T-helper 1 cell treated with Interleukin-12 subunit alpha and Interleukin-12 subunit beta and Interleukin-4 antibody, amounts not matched to agents 30 μg/mL and 1 μg/mL, for 36 hours (primary cell): ENCODE data around the gene ASPHD2.

Experiments
- H3K27ac Mint-ChIP-seq: one replicate; pipeline ENCODE4 v1.8.0; 2021; ENCODE audit warnings: mild to moderate bottlenecking, mixed read lengths
- H3K27me3 Mint-ChIP-seq: one replicate; pipeline ENCODE4 v1.8.0; 2021; ENCODE audit warnings: low read depth, mixed read lengths
- H3K36me3 Mint-ChIP-seq: one replicate; pipeline ENCODE4 v1.8.0; 2021; ENCODE audit warnings: low read depth, mixed read lengths
- H3K4me1 Mint-ChIP-seq: one replicate; pipeline ENCODE4 v1.8.0; 2021; ENCODE audit warnings: low read depth, mixed read lengths
- H3K4me3 Mint-ChIP-seq: one replicate; pipeline ENCODE4 v1.8.0; 2021; ENCODE audit warnings: mild to moderate bottlenecking, moderate library complexity, mixed read lengths
- H3K9me3 Mint-ChIP-seq: one replicate; pipeline ENCODE4 v1.8.0; 2021; ENCODE audit warnings: mixed read lengths

ASPHD2 gene

DNA sequence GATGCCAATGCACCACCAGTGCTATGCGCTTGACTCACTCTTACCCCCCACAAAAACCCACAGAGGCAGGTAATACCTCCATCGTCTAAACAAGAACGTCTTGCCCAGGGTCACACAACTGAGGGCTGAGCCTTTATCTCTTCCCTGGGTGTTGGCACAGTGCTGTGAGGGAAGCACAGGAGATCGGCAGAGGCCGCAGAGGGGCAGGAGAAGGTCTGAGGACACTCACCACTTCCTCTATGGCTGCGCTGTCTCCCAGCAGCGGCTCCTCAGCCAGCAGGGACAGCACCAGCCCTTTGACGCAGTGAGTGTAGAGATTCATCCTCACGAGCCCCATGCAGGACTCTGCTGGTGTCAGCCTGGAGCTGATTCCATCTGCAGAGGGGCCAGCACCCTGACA, 34.6 kb downstream of the ASPHD2 start:
- Mint-ChIP-seq H3K4me1 (no peaks in the 10 kb centered on the region), H3K36me3 (peaks cover 34% of the 10 kb centered on the region), H3K4me3 (no peak overlapping the region), H3K9me3 (no peaks in the 10 kb centered on the region), H3K27ac (no peak overlapping the region), H3K27me3 (no peaks in the 10 kb centered on the region)

DNA sequence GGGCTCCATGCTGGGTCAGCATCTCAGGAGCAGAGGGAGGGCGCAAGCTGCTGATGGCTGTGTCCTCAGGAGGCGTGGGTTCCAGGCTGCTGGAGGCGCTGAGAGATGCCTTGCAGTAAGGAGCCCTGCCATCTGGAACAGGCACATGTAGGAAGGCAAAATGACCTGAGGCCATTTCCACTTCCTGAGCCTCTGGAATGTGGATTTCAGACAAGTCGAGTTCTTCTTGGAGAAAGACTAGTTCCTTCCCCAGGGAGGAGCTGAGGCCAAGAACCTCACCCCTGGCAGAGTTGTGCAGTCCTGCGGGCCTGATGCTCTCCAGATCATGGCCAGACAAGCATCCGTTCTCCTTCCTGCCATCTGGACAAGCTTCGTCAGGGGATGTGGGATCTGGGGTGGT, 35.3 kb downstream of the ASPHD2 start:
- Mint-ChIP-seq H3K4me1 (no peaks in the 10 kb centered on the region), H3K4me3 (no peak overlapping the region), H3K27ac (no peak overlapping the region), H3K27me3 (no peaks in the 10 kb centered on the region), H3K36me3 (peaks cover 36% of the 10 kb centered on the region), H3K9me3 (no peaks in the 10 kb centered on the region)

DNA sequence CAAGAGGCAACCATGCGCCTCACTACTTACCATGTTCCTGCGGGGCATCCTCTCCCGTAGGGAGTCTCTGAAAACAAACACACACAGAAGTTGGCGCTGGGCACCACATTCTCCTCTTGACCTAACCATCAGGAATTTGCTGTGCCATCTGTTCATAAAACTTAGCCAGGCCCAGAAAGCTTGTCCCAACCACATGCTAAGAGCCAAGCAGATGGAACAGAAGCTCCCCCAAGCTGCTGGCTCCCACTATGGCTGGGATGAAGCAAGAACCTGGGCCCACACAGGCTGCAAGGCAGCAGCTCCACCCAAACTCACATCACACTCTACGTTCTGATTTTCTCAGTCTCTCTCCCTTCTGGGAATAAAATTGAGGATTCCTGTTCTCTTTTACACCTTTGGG, 37.1 kb downstream of the ASPHD2 start:
- Mint-ChIP-seq H3K36me3 (peaks cover 38% of the 10 kb centered on the region), H3K9me3 (no peaks in the 10 kb centered on the region), H3K27ac (no peak overlapping the region), H3K27me3 (no peaks in the 10 kb centered on the region), H3K4me1 (no peaks in the 10 kb centered on the region), H3K4me3 (no peak overlapping the region)

DNA sequence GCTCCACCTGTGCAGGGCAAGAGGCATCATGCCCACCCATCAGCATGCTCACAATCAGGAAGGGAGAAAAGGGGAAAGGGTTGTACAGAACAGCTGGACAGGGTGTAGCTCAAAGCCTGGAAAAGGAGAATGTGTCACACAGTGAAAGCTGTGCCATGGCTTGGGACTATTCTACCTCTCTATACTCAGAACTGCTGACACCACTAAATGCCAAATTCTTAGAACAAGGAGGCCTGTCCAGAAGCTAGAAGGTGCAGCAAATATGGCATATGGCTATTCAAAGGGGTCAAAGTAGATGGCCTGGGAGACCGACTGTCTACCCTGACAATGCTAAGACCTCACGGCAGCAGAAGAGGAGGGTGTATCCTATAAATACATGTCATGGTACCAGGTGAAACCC, 41.7 kb downstream of the ASPHD2 start:
- Mint-ChIP-seq H3K27me3 (no peaks in the 10 kb centered on the region), H3K9me3 (no peaks in the 10 kb centered on the region), H3K4me3 (no peak overlapping the region), H3K4me1 (peaks cover 8% of the 10 kb centered on the region), H3K36me3 (peaks cover 35% of the 10 kb centered on the region), H3K27ac (no peak overlapping the region)

DNA sequence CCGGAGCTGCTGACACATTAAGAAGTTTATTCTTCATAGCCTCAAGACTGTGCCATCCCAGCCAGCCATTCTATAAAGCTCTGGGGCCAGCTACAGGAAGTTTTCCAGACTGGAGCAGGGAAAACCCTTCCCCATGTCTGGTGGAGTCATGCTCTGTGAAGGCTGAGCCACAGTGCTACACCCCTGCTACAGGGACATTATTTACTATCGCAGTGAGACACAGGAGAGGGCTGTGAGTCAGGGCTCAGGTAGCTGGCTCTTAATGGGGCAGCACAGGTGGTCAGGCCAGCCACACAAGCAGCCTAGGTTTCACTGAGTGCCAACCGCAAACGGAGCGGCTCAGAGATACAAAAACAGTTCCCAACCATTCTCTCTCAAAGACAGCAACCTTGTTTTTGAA, 42.5 kb downstream of the ASPHD2 start:
- H3K27me3 Mint-ChIP-seq = no peaks in the 10 kb centered on the region
- H3K27ac Mint-ChIP-seq = no peak overlapping the region
- peaks cover 33% of the 10 kb centered on the region for H3K36me3 Mint-ChIP-seq
- H3K9me3 Mint-ChIP-seq = no peaks in the 10 kb centered on the region
- H3K4me3 Mint-ChIP-seq = no peak overlapping the region
- peaks cover 9% of the 10 kb centered on the region for H3K4me1 Mint-ChIP-seq

DNA sequence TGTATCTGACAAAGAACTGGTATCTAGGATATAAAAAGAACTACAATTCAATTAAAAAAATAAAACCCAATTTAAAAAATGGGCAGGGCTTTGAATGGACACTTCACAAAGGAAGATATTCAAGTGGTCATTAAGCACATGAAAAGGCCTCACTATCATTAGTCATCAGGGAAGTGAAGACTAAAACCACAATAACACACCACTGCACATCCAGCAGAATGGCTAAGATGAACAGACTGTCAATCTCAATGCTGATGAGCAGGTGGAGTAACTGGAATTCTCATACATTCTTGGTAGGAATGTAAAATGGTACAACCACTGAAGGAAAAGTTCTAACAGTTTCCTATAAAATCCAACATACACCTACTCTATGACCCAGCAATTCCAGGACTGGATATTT, 45.6 kb downstream of the ASPHD2 start:
- H3K9me3 Mint-ChIP-seq = no peaks in the 10 kb centered on the region
- H3K4me1 Mint-ChIP-seq = peaks cover 32% of the 10 kb centered on the region
- H3K4me3 Mint-ChIP-seq = no peak overlapping the region
- peaks cover 26% of the 10 kb centered on the region for H3K36me3 Mint-ChIP-seq
- no peaks in the 10 kb centered on the region for H3K27me3 Mint-ChIP-seq
- H3K27ac Mint-ChIP-seq = peak overlapping the region; percentile 38

DNA sequence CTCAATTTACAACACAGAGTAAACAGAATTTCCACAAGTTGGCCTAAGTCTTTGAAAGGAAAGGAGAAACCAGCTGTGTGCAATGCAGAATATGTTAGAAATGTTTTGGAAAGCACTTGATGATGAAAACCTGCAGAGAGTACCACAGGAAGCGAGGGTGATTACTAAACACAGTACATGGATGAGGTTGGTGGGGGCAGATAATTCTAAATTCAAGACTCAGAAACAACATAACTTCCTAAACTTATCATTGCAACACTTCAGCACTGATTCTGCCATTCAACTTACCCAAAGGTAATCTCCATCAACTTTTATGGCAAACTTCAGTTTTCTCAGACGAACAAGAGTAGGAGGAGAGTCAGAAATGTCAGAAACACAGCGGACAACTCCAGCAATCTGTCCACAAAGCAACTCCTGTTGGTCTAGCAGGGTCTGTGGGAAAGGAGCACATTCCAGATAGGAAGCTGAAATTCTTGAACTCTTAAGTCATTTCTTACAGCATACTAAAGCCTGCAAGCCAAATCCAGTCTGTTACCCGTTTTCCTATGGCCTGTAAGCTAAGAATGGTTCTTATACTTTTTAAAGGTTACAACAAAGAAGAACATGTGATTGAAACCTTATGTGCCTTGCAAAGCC, 47.8 kb downstream of the ASPHD2 start:
- H3K4me1 Mint-ChIP-seq = peaks cover 50% of the 10 kb centered on the region
- H3K27me3 Mint-ChIP-seq = no peaks in the 10 kb centered on the region
- peaks cover 23% of the 10 kb centered on the region for H3K36me3 Mint-ChIP-seq
- peak overlapping the region; percentile 31 for H3K4me3 Mint-ChIP-seq
- peak overlapping the region; percentile 46 for H3K27ac Mint-ChIP-seq
- no peaks in the 10 kb centered on the region for H3K9me3 Mint-ChIP-seq

DNA sequence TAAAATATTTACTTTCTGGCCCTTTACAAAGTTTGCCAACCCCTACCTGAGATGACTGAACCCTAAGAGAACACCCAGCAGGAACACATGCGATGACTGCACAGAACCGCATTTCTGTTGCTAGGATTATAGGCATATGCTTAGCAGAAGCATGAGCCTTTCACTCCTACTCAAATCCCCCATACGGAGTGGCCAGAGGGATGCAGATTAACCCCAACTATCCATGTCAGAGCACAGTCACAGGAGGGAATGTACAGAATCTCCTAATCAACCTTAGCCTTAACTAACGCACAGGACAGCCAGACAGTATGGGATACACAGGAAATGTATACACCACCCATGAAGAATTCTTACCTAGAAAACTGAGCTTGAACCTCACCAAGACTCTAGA, 48.3 kb downstream of the ASPHD2 start:
- peak overlapping the region; percentile 57 for H3K4me3 Mint-ChIP-seq
- H3K27ac Mint-ChIP-seq = peak overlapping the region; percentile 60
- H3K4me1 Mint-ChIP-seq = peaks cover 55% of the 10 kb centered on the region
- no peaks in the 10 kb centered on the region for H3K27me3 Mint-ChIP-seq
- no peaks in the 10 kb centered on the region for H3K9me3 Mint-ChIP-seq
- H3K36me3 Mint-ChIP-seq = peaks cover 23% of the 10 kb centered on the region

DNA sequence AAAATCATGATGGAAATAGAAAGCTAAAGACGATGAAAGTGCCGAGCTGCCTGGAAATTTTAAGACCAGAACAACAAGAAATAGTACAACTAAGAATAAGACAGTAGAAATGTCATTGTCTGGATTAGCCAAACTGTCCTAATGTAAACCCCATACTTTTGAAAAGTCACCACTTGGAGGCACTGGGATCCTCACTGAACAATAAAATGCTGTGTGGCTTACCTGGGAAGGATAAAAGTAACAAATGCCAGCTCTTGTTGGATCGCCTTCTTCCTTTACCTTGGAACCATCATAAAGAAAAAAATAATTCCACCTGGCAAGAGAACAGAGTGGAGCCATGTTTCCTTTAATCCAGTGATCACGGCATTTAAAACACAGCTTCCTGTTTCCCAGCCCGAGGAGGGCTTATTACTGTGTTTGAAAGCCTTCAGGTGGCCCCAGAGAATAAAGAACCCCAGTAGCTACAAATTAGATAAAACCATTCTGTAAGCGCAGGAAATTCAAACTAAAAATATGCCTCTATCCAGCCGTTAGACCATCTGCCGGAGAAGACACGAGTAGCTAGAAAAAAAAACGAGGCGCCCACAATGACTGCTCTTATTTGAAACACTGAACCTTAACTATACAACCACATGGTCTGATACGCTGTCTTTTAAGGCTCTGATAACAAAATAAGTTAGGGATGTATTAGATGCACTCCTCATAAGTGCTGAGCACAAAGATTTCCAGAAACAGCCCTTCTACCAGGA, 50.2 kb downstream of the ASPHD2 start:
- H3K4me1 Mint-ChIP-seq = peaks cover 61% of the 10 kb centered on the region
- peaks cover 19% of the 10 kb centered on the region for H3K36me3 Mint-ChIP-seq
- H3K4me3 Mint-ChIP-seq = peak overlapping the region; percentile 82
- H3K27ac Mint-ChIP-seq = peak overlapping the region; percentile 87
- H3K27me3 Mint-ChIP-seq = no peaks in the 10 kb centered on the region
- no peaks in the 10 kb centered on the region for H3K9me3 Mint-ChIP-seq

DNA sequence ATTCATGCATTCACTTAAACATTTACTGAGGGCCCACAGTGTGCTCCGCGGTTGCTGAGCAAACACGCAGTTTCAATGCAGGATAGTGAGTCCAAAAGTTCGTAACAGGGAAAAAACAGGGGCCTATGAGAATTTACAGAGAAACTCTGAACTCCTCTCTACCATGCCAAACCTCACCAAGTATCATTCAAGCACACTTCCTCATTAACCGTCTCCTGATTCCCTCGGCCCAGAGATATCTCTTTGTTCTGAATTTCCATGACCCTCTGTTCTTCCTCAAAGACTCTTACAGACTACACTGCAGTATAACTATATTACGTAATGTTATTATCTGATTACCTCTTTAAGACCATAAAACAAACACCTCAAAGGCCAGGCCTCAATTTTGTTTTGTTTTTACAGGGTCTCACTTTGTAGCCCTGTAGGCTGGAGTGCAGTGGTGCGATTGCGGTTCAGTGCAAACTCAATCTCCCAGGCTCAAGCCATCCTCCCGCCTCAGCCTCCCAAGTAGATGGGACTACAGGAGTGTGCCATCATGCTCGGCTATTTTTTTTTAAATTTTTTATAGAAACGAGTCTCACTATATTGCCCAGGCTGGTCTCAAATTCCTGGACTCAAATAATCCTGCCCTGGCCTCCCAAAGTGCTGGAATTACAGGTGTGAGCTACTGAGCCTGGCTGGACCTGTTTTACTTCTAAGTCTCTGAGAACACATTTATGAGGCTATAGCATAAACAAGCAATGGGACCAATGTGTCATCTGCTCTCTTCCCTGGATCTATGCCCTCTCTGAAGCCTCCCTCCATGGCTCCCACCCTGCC, 50.9 kb downstream of the ASPHD2 start:
- H3K36me3 Mint-ChIP-seq = peaks cover 13% of the 10 kb centered on the region
- H3K9me3 Mint-ChIP-seq = no peaks in the 10 kb centered on the region
- peak overlapping the region; percentile 82 for H3K4me3 Mint-ChIP-seq
- H3K27ac Mint-ChIP-seq = peak overlapping the region; percentile 87
- no peaks in the 10 kb centered on the region for H3K27me3 Mint-ChIP-seq
- peaks cover 62% of the 10 kb centered on the region for H3K4me1 Mint-ChIP-seq

DNA sequence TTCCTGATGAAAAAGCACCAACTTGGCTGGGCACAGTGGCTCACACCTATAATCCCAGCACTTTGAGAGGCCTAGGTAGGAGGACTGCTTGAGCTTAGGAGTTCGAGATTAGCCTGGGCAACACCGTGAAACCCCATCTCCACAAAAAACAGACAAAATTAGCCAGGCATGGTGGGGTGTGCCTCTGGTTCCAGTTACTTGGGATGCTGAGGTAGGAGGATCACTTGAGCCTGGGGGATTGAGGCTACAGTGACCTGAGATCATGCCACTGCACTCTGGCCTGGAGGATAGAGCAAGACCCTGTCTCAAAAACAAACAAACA, 51.5 kb downstream of the ASPHD2 start:
- peak overlapping the region; percentile 61 for H3K4me3 Mint-ChIP-seq
- H3K4me1 Mint-ChIP-seq = peaks cover 68% of the 10 kb centered on the region
- H3K27ac Mint-ChIP-seq = peak overlapping the region; percentile 87
- no peaks in the 10 kb centered on the region for H3K9me3 Mint-ChIP-seq
- H3K27me3 Mint-ChIP-seq = no peaks in the 10 kb centered on the region
- peaks cover 13% of the 10 kb centered on the region for H3K36me3 Mint-ChIP-seq

DNA sequence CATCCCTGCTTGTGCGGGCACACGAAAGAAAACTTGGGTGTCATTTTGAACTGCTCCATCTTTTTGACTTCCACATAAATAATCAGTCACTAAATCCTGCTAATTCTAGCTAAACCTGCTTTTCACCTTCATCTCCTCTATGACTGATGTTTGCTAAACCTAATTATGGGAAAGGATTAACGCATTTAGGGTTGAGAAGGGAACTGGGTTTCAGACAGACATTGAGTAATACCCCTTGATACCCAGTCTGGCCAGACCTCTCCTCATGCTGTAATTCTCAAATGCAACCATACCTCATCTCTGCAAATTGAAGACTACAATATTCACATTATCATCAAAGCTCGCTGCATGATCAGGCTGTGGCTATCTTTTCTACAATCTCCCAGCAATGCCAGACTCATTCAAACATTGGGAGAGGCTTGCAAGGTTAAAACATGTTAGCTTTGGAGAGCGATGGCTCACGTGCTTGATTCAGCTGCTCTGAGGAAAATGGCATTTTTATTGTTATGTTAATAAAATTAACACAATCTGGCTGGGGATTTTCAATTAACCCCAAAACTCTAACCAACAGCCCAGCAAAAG, 52.1 kb downstream of the ASPHD2 start:
- Mint-ChIP-seq H3K27ac (peak overlapping the region; percentile 87), H3K27me3 (no peaks in the 10 kb centered on the region), H3K4me3 (peak overlapping the region; percentile 61), H3K36me3 (peaks cover 13% of the 10 kb centered on the region), H3K4me1 (peaks cover 71% of the 10 kb centered on the region), H3K9me3 (no peaks in the 10 kb centered on the region)

DNA sequence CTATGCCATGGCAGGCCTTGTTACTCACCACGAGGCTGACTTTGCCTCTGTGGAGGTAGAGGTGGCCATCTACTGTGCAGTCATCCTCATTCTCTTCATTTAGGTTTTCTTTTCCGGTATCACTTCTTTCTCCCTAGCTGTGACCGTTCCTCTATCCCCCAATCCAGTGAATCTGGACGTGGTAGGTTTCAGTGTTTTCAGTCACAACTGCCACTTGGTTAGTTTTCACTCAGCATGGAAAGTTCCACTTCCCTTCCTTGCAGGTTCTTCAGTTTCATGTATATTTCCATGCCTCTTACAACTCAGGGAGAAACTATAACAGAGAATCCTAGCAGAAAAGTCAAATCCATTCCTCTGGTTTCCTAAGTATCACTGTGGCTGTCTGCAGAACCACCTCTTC, 52.6 kb downstream of the ASPHD2 start:
- H3K36me3 Mint-ChIP-seq = peaks cover 13% of the 10 kb centered on the region
- H3K4me3 Mint-ChIP-seq = peak overlapping the region; percentile 96
- peaks cover 70% of the 10 kb centered on the region for H3K4me1 Mint-ChIP-seq
- H3K27me3 Mint-ChIP-seq = no peaks in the 10 kb centered on the region
- no peaks in the 10 kb centered on the region for H3K9me3 Mint-ChIP-seq
- H3K27ac Mint-ChIP-seq = peak overlapping the region; percentile 87

DNA sequence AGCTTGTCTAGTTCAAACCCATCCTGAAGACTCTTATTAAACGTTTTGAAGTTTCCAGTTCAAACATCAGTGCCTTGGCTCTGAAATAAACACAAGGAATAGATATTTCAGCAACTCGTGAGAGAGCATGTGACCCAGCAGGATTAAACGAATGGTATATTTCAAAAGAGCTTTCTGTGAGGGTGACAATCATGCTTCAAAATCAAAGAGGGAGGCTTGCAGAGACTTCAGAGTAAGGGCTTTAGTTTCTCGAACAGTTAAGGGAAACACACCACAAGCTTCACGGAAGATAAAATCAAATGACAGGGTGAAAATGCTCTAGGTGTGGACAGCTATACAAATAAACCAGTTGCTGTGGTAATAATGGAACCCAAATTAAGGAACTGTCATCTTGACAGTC, 53.1 kb downstream of the ASPHD2 start:
- Mint-ChIP-seq H3K36me3 (peaks cover 11% of the 10 kb centered on the region), H3K4me3 (peak overlapping the region; percentile 96)

More for the DNA sequence above, 53.1 kb downstream of the ASPHD2 start:
- no peaks in the 10 kb centered on the region for H3K9me3 Mint-ChIP-seq
- H3K27ac Mint-ChIP-seq = peak overlapping the region; percentile 87
- H3K27me3 Mint-ChIP-seq = no peaks in the 10 kb centered on the region
- peaks cover 66% of the 10 kb centered on the region for H3K4me1 Mint-ChIP-seq
